ENCODE results near the gene PDZD7.

Gene PDZD7

DNA sequence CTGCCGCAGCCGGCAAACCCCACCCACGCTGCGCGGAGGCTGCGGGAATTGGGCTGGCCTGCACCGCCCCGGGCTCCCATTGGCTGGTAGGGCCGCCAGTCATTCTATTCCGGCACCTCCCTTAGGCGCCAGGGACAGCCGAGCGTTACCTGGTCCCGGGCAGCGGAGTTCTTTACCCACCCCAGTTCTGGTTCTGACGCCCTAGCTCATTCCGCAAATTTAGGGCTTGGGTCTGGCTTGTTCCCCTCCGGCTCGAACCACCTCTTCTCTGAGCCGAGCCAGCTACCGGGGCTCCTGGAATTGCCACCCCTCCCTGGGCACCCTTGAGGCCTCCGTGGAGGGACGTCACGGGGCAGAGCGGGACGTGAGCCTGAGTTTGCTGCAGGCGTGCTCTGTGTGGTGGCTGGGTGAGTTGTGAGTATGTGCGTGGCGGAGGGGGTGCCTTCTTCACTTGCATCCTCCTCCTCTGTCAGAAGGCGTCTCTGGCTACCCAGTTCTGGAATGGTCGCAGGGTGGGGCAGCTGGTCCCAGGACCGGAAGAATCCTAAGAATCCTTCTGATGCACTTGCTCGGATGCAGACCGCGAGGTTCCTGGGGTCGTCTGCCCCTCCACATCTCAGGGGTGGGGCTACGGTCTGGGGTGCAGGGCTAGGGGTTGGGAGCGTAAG, at the start of gene PDZD7, which contains the start of gene SFXN3:
PDZD7 (minus strand) TSS at position 2 of the 668 bp plus-strand sequence. CDS start 910 bp downstream, outside the sequence.
SFXN3 (plus strand) TSS at position 107 of the 668 bp plus-strand sequence. CDS start 3,461 bp downstream, outside the sequence.
- DNase-seq = peak; percentile 98

DNA sequence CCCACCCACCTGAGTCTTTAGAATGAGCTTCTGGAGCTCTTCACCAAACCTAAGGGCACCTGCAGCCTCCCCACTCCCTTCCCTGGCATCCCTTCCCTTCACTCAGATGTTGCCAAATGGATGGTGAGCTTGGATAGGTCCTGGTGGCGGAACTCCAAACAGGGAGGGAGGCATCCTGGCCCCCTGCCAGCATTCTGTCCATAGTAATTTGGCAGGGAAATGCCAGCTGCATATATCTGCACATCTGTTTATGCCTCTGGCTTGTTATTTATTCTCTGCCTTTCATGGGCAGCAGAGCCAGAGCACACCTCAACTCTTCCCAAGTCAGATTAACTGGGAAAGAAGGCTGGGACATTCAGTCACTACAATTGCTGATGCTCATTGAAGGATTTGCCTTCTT, 48.9 kb upstream of the PDZD7 start:
- DNase-seq = no peak

DNA sequence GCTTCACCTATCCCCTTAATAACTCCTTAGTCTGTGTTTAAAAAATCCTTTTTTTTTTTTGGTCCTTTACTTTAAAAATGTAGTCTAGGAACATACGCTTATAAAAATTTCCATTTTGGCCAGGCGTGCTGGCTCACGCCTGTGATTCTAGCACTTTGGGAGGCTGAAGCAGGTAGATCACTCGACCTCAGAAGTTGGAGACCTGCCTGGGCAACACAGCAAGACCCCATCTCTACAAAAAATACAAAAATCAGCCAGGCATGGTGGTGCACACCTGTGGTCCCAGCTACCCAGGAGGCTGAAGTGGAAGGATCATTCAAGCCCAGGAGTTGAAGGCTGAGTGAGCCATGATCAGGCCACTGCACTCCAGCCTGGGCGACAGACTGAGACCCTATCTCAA, 45.7 kb upstream of the PDZD7 start:
- no peak for DNase-seq

DNA sequence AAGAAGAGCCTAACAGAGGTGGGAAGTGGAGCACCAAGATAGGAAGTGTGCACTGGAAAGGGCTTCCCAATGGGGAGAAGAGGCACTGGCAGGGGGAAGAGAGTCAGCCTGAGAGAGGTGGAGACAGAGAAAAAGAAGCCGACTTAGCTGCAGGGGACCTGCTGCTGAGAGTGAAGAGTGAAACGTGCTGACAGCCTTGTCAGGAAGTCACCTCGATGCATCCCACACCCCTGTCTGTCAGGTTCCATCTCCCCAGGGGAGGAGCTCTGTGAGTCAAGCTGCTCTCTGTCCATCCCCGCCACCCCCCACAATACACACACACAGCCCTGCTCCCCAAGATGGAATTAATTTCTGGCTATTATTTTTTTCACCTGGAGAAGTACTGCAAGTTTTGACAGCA, 44.8 kb upstream of the PDZD7 start:
- DNase-seq = no peak

DNA sequence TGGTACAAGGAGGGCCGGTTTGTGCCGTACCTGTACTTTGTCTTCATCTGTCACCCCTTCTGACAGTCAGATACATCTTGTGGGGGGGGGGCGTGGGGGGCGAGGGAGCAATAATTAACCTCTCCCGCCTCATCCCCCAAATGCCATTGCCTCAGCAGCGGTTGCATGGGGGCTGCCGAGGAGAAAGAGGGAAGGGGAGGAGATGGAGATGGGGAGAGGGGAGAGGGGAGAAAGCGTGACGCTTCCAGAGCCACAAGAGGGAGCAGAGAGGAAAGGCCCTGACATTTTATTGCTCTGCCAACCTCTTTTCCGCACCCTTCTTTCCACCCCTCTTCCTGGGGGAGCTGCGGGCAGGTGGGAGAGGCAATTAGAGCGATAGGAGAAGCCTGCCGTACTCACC, 42.7 kb upstream of the PDZD7 start:
- DNase-seq = no peak

DNA sequence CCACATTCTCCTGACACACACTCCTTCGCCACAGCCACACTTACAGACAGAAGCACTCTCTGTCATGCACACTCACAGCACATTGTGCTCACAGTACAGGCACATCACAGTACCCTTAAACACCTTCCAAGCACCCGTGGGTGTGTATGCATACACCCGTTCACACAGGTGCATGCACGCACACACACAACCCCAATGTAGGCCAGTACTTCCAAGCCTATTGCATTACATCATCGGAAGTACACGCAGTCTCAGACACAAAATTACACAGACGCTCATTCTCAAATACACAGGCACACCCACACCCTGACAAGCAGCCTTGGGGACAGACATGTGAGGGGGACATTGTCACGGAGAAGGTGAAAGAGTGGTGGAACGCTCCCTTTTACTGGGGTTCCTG, 42.0 kb upstream of the PDZD7 start:
- no peak for DNase-seq

DNA sequence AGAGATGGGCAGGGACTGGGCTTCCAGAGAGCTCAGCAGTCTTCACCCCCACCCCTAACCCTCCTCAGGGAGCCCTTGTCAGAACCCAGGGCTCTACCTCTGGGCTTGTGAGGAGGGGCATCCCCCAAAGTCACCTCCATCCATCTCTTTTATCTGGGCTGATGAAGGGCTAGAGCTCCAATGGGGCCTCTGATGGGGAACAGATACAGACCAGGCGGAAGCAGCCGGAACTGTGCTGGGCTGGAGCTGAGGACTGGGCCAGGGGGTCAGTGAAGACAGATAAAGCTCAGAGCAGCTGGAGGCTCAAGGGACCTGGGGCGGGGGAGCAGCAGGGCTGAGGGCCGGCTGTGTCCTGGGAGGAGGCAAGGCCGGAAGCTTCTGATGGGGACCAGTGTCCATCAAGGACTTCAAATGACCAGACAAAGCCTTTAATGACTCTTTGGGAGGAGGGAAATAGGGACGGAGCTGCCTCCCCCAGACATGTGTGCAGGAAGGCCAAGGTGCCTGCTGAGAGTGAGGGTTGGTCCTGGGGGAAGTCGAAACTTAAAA, 41.0 kb upstream of the PDZD7 start:
- DNase-seq = no peak

DNA sequence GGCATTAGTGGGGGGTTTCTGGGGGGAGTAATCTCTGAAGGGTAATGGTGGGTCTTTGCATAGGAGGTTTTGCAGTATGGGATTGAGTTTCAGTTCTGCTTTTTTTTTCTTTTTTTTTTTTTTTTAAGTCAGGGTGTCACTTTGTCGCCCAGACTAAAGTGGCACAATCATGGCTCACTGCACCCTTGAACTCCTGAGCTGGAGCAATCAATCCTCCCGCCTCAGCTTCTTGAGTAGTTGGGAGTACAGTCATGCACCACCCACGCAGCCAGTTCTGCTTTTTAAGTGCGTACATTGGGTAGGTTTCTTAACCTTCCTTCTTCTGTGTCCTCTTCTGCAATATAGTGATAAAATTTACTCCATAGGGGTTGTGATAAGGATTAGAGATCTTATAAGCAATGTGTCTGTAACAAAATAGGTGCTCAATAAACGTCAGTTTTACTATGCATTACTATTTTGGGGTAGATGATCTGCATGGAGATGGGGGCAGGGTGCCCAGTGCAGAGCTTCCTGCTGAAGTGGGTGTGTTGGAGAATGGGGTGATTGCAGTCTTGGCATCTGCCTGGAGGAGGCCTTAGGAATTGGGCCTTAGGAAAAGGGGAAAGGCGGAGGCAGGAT, 40.4 kb upstream of the PDZD7 start:
- DNase-seq = no peak

DNA sequence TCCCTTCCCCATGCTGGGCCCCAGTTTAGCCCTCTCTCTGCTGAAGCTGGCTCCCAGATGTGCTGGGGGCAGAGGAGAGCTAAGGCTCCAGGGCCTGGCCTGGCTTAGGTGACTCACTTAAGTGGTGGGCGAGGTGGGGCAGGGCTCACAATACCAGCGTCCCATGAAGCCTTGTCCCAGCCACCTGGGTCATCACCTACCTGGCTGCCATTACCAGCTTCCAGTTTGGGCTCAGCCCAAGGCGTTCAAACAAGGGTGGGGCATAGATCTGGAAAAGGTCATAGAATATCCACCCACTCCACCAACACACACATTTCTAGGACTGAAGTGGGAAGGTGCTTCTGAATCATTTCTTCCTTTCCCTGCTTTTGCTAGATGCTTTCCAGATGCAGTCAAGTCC, 39.2 kb upstream of the PDZD7 start:
- no peak for DNase-seq

DNA sequence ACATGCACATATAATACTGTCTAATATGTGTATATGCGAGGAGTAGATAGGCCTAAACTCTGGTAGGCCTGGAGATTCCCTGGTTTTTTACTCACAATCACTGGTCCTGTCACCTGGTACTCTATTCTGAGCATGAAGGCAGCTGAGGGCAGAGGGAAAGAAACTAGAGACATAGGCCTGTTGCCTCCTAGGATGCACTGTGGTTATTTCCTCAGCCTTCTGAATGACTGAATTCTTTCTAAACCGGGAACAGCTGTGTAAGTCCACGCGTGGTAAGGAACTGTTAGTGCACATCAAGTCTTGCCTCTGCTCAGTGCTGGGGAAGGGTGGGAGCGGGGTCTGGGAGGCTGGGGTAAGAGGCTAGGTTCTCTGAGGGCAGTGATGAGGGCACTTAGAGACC, 38.5 kb upstream of the PDZD7 start:
- DNase-seq = no peak

DNA sequence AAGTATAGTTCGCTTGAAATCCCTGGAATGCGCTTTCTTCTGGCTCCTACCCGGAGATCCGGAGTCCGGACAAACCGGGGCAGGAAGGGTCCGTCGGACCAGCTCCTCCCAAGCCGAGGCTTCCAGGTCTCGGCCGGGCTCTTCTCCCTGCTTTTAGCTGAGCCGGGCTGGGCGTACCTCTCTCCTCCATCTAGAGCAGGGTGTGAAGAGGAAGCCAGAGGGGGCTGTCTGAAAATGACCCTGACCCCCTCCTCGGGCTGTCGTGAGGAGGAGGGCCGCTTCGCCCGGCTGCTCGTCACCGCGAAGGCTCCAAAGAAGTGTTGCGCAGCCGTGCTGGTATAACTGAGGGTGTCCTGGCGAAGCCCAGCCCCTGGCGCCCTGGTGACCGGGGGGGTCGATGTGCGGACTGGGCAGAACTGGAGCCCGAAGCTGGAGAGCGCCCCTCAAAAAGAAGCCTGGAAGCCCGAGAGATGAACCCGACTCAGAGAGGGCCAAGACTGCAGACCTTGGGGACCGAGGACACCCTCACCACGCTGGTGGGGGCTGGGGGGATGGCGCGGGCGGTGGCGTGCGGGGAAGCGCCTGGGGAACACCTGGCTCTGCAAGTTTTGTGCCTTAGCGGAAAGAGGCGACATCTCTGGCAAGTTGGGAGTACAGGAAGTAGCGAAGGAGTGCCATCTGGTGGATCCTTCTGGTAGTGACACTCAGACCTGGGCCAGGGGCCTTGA, 36.6 kb upstream of the PDZD7 start:
- DNase-seq = peak; percentile 73

DNA sequence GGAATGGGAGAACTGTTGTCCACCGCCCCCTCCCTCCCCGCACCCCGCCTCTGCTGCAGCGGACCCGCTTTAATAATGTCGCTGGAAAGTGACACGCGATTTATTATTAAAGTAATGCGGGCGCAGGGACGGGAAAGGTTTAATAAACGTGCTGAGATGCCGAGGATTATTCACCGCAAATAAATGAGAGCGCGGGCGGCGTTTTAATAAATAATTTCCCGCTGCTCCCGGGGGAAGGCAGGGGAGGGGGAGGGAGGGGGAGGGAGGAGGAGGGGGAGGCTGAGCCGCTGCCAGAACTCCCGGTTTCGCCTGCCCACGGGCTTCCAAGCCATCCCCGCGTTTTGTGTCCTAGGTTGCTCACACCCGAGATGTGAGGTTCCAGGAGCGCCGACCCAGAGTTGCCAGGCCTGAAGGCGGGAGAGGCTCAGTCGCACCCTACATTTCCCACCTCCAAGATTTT, 36.0 kb upstream of the PDZD7 start:
- no peak for DNase-seq

DNA sequence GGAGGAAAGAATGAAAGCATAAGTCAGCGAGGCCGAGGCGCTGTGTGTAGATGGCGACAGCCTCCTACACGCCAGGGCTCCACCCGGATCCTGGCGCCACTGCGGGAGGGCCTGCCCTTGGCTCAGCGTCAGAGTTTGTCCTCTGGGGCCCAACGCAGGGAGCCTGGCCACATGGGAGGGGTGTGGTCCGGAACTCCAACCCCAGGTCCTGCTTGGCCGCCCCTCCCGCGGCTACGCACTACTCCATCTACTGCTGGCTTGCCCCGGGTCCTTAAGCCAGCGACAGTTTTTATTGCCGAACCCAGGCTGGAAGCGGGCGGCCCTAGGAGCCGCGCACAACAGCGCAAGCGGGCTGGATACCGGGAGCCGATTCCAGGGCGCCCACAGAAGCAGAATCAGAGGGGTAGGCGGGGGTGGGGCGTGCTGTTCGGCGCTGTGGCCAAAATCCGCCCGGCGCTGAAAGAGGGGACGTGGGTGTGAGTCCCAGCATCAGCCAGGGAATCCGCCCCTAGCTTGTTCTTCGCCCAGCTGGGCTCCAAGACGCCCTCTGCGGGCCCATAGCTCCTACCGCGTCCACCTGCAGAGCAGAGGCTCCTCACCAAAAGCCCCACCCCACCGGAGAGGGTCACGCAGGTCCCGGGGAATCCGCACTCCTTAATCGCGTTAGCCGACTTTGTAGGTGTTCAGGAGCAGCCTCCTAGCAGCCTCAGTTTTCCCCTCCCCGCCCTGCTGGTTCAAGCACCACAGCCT, 35.4 kb upstream of the PDZD7 start:
- peak; percentile 39 for DNase-seq

DNA sequence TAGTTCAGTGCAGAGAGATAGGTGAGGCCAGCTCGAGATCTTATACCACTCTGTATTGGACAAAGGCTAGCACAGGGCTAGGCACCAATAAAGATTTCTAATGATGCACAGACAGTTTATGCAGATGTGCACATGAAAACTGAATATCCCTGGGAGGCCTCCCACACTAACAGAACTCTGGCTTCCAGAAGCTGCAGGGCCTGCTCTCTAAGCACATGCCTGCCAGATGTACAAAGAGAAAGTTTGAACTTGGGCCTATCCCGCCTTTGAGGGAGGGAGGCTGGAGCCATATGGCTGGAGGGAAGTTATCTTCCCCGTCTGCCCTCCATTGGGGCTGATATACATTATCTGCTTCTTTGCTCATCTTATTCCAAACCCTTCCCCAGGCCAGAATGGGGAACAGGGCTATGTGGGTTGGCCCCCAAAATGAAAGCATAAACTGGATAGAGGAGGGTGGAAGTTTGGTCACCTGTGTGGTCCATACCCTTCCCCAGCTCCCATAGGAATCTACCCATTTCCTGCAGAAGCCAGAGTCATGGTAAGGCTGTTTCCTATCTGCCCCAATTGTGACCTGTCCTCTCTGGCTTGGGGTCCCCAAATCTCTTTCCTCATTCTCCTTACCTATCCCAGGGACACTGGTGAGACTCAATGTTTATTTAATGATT, 34.7 kb upstream of the PDZD7 start:
- DNase-seq = no peak

DNA sequence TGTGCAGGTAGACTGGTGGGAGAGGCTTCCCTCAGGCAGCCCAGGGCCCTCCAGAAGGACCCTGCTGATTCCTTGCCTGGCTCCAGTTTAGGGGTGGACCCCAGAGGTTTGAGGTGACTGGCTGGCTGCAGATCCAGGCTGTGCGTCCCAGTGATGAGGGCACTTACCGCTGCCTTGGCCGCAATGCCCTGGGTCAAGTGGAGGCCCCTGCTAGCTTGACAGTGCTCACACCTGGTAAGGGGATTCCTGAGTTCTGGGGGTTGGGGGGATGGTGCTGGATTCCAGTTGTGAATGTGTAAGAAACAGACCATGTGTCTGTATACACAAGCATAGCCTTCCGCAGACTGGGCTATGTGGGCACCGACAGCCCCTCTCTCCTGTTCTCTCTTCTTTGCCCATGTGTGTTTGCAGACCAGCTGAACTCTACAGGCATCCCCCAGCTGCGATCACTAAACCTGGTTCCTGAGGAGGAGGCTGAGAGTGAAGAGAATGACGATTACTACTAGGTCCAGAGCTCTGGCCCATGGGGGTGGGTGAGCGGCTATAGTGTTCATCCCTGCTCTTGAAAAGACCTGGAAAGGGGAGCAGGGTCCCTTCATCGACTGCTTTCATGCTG, 33.6 kb upstream of the PDZD7 start:
- DNase-seq = no peak

DNA sequence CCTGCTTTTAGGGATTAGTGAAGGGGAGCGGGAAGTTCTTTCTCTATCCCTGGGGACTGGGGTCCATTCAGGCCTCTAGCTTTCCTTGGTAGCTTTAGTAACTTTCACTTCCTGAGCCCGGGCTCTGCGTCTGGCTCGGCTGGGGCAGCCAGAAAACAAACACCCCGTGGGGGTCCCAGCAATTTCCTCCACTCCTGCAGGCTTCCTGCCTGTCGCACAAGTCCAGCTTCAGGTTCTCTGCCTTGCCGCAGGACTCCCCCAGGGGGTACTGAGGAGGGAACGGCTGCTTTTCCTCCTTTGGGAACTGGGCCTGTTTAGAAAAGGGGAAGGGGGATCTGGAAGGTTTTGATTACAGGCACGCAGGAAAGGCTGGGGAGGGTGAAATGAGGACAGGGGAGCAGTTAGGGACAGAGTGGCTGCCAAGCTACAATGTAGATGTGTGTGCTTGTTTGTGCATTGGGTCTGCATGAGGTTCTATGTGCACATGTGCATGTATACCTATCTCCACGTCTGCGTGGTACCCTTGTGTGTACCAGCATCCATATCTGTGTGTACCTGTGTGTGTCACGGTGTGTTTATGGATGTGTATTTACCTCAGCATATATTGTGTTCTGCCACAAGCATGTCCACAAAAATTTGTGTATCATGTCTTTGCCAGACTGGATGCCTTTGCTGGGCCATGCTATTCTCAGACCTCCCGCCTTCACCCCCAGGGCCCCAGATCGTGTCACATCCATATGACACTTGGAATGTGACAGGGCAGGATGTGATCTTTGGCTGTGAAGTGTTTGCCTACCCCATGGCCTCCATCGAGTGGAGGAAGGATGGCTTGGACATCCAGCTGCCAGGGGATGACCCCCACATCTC, 32.9 kb upstream of the PDZD7 start:
- no peak for DNase-seq

DNA sequence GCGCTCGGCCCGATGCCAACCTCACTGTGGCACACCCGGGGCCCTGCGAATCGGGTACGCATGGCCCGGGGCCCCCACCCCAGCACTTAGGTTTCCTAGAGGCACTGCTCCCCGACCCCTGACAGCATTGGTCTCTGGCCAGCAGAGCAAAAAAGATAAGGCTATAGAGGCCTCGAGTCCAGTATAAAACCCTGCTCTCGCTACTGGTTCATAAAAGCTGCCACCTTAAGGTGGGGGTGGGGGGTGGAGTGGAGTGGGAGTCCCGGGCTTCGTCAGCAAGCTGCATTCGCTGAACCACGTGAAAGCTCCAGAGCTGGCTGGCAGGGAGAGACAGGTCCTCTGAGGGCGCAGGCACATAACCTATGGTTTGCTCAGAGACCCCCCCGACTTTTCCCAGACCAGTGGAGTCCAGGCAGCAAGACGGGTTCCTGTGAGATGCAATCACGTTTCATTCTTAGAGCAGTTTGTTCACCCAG, 32.2 kb upstream of the PDZD7 start:
- no peak for DNase-seq

DNA sequence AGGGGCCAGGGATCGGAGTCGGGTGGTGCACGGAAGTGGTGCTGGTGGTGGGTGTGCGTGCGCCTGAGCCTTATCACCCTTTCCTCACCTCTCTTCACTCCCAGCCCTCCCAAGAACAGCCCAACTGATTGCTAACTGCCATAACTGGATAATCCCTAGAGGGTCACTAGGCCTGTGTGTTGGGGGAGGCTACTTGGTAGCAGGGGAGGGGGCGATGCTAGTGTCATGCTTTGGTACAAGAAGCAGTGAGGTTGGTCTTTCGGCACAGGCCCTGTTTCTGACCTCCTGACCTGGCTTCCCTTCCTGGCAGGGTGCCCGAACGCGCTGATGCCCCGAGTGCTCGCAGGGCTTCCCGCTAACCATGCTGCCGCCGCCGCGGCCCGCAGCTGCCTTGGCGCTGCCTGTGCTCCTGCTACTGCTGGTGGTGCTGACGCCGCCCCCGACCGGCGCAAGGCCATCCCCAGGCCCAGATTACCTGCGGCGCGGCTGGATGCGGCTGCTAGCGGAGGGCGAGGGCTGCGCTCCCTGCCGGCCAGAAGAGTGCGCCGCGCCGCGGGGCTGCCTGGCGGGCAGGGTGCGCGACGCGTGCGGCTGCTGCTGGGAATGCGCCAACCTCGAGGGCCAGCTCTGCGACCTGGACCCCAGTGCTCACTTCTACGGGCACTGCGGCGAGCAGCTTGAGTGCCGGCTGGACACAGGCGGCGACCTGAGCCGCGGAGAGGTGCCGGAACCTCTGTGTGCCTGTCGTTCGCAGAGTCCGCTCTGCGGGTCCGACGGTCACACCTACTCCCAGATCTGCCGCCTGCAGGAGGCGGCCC, 31.5 kb upstream of the PDZD7 start:
- peak; percentile 32 for DNase-seq

DNA sequence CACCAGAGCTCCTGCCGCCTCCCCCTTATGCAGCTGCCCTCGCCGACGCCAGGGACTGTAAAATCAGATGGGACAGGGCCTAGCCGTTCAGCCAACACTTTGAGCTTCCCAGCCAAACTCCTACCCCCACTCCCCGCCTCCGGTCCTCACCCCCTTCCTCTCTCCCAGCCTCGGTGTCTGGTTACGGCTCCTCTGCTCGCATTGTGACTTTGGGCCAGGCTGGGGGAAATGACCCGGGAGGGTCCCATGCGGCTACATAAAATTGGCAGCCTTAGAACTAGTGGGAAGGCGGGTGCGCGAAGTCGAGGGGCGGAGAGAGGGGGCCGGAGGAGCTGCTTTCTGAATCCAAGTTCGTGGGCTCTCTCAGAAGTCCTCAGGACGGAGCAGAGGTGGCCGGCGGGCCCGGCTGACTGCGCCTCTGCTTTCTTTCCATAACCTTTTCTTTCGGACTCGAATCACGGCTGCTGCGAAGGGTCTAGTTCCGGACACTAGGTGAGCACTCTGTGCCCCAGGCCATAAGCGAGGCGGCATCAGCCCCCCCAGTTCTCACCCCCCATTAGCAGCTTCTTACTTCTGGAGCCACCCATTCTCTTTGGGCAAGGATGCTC, 30.8 kb upstream of the PDZD7 start, which contains the start of gene KAZALD1:
KAZALD1 (plus strand) TSS at position 366 of the 608 bp plus-strand sequence. CDS start 604 bp downstream, outside the sequence.
- DNase-seq = no peak
